Measurements from ENCODE around the gene SCYL2. TPM values are rescaled to one million over a fixed set of nuclear protein-coding genes. Genes with fewer than 3 reads are reported as not detected.

SCYL2 gene
- total RNA-seq, 6 experiments from 2014 or later, result 40.0 to 46.7 (median 40.8) TPM

GRCh38 chr12:100383586-100384558, 116.9 kb downstream of the SCYL2 start:
- Mint-ChIP-seq H3K27ac (no peak overlapping the region), H3K9me3 (no peaks in the 10 kb centered on the region)
- DNase-seq, result no peak

GRCh38 chr12:100384559-100384935, 117.6 kb downstream of the SCYL2 start:
- Mint-ChIP-seq H3K4me3 (no peak overlapping the region), H3K9me3 (no peaks in the 10 kb centered on the region), H3K27me3 (ENCODE audit: insufficient read depth) (peaks cover 2% of the 10 kb centered on the region; the same call in 1 of the 2 replicates), H3K27ac (no peak overlapping the region), H3K36me3 (ENCODE audit: low read depth) (no peaks in the 10 kb centered on the region), H3K4me1 (ENCODE audit: low read depth) (peaks cover 10% of the 10 kb centered on the region; the same call in 1 of the 2 replicates)
- DNase-seq, result no peak
- TF ChIP-seq CTCF (IDR thresholded peaks at IDR 0.05), result no peak

More at GRCh38 chr12:100383586-100384558, 116.9 kb downstream of the SCYL2 start:
- H3K4me3 Mint-ChIP-seq, result no peak overlapping the region
- no peak for TF ChIP-seq CTCF (IDR thresholded peaks at IDR 0.05)
- H3K4me1 Mint-ChIP-seq (ENCODE audit: low read depth), result peaks cover 10% of the 10 kb centered on the region; the same call in 1 of the 2 replicates
- H3K36me3 Mint-ChIP-seq (ENCODE audit: low read depth), result no peaks in the 10 kb centered on the region
- peaks cover 2% of the 10 kb centered on the region; the same call in 1 of the 2 replicates for H3K27me3 Mint-ChIP-seq (ENCODE audit: insufficient read depth)

- TF ChIP-seq CTCF (IDR thresholded peaks at IDR 0.05), result no peak
Measured at GRCh38 chr12:100388382-100388781, 121.4 kb downstream of the SCYL2 start.

More at GRCh38 chr12:100388382-100388781, 121.4 kb downstream of the SCYL2 start:
- H3K4me3 Mint-ChIP-seq, result no peak overlapping the region
- H3K4me1 Mint-ChIP-seq (ENCODE audit: low read depth), result no peaks in the 10 kb centered on the region
- no peaks in the 10 kb centered on the region for H3K36me3 Mint-ChIP-seq (ENCODE audit: low read depth)
- no peak overlapping the region for H3K27ac Mint-ChIP-seq
- H3K27me3 Mint-ChIP-seq (ENCODE audit: insufficient read depth), result peaks cover 2% of the 10 kb centered on the region; the same call in 1 of the 2 replicates
- H3K9me3 Mint-ChIP-seq, result no peaks in the 10 kb centered on the region
- DNase-seq, result no peak

Other genes with a start within 250 kb of the SCYL2 start
- gene BLTP3B, start 124.3 kb upstream of the SCYL2 start, total RNA-seq (2021; fragmentation: NEBNext Ultra II Directional; extraction: Animal tissue kit (Norgen Biotek cat#: 25700)), result 10 to 100 TPM; 28.5 to 34.2 (median 33.4) TPM
- 10 to 100 TPM; 23.2 to 29.2 (median 24.9) TPM for gene ACTR6, start 66.4 kb upstream of the SCYL2 start, total RNA-seq (2021; fragmentation: NEBNext Ultra II Directional; extraction: Animal tissue kit (Norgen Biotek cat#: 25700))
- 1 to 10 TPM in 5 of 6 experiments, under 1 TPM in 1; 0.73 to 1.5 (median 1.3) TPM for gene DEPDC4, start 98 bp upstream of the SCYL2 start, total RNA-seq (2021; fragmentation: NEBNext Ultra II Directional; extraction: Animal tissue kit (Norgen Biotek cat#: 25700))
- gene SLC17A8, start 89.9 kb downstream of the SCYL2 start, total RNA-seq (2021; fragmentation: NEBNext Ultra II Directional; extraction: Animal tissue kit (Norgen Biotek cat#: 25700)), result not detected
- not detected for gene NR1H4, start 206.7 kb downstream of the SCYL2 start, total RNA-seq (2021; fragmentation: NEBNext Ultra II Directional; extraction: Animal tissue kit (Norgen Biotek cat#: 25700))